H1 (cell line): ENCODE results near the gene RGS14. TPM values are rescaled to one million over a fixed set of nuclear protein-coding genes. Genes with fewer than 3 reads are reported as not detected.

Source experiments
- CTCF ChIA-PET: fragments of 300-600 bp; sonication (Branson Sonifier 250); formaldehyde crosslinking; loops from one replicate; lab custom pipeline; 2021; ENCODE audit not compliant: partially characterized antibody; lab: Charles Lee
- POLR2A ChIA-PET: fragments of 300-600 bp; sonication (Branson Sonifier 250); formaldehyde crosslinking; loops from one replicate; lab custom pipeline; 2021; ENCODE audit warnings: inconsistent platforms; ENCODE audit not compliant: partially characterized antibody; lab: Charles Lee
- DNase-seq, 2 experiments: peaks; one replicate each; pipeline versions ENCODE4 v3.0.0 to v3.0.0-alpha.2; 2010 to 2022; ENCODE audit warnings: low spot score in 2 of 2, low read depth in 1 of 2, mixed read lengths in 1 of 2
- FAIRE-seq: peaks from 2 replicates; lab custom pipeline; 2011; peaks lifted over from hg19 to GRCh38; lab: Jason Lieb, UNC
- H2AFZ ChIP-seq: 2 replicates; pipeline ENCODE4 v1.8.1; 2012; ENCODE audit warnings: low read length, inconsistent platforms
- H2AK5ac ChIP-seq: 2 replicates; pipeline ENCODE4 v1.6.1; 2013; ENCODE audit warnings: low read depth, low read length
- H2BK120ac ChIP-seq: replicated peaks from 2 replicates; pipeline ENCODE3; 2013; ENCODE audit warnings: low read depth, low read length, inconsistent platforms
- H2BK12ac ChIP-seq: 2 replicates; pipeline ENCODE4 v1.6.1; 2013; ENCODE audit warnings: low read depth, low read length
- H2BK15ac ChIP-seq: 2 replicates; pipeline ENCODE4 v1.6.1; 2013; ENCODE audit warnings: low read length
- H2BK20ac ChIP-seq: 2 replicates; pipeline ENCODE4 v1.6.1; 2013; ENCODE audit warnings: low read length
- H2BK5ac ChIP-seq: 2 replicates; pipeline ENCODE4 v1.6.1; 2013; ENCODE audit warnings: low read depth, low read length
- H3K14ac ChIP-seq: 2 replicates; pipeline ENCODE4 v1.6.1; 2013; ENCODE audit warnings: inconsistent platforms; ENCODE audit not compliant: insufficient read length
- H3K18ac ChIP-seq: 2 replicates; pipeline ENCODE4 v1.6.1; 2013; ENCODE audit warnings: low read length; ENCODE audit errors: extremely low read depth
- H3K23ac ChIP-seq: 2 replicates; pipeline ENCODE4 v1.6.1; 2013; ENCODE audit warnings: inconsistent platforms; ENCODE audit not compliant: insufficient read length
- H3K23me2 ChIP-seq: 2 replicates; pipeline ENCODE4 v1.6.1; 2013; ENCODE audit warnings: low read depth, low read length
- H3K27ac ChIP-seq: 2 replicates; pipeline ENCODE4 v1.6.1; 2011; ENCODE audit warnings: low read depth, low read length, inconsistent platforms
- H3K27me3 ChIP-seq, 4 experiments: replicated peaks in 1 of 4; 1 replicate in 1 of 4; 2 replicates in 3 of 4; pipeline versions ENCODE4 v1.6.1 to v1.8.1; 2011 to 2013; ENCODE audit warnings: low read length in 3 of 4, mild to moderate bottlenecking in 3 of 4, inconsistent platforms in 2 of 4, mixed read lengths in 2 of 4, moderate library complexity in 1 of 4; ENCODE audit not compliant: control insufficient read depth in 3 of 4, insufficient read depth in 3 of 4; ENCODE audit errors: extremely low read depth in 1 of 4
- H3K36me3 ChIP-seq, 4 experiments: 2 replicates each; pipeline versions ENCODE4 v1.6.1 to v1.8.1; 2011 to 2013; ENCODE audit warnings: mild to moderate bottlenecking in 4 of 4, low read length in 3 of 4, moderate library complexity in 2 of 4, control low read depth in 1 of 4, inconsistent platforms in 1 of 4; ENCODE audit not compliant: insufficient read depth in 4 of 4, control insufficient read depth in 2 of 4
- H3K4ac ChIP-seq: replicated peaks from 2 replicates; pipeline ENCODE3; 2013; ENCODE audit warnings: low read length, low read depth, mixed read lengths, inconsistent platforms; ENCODE audit not compliant: insufficient read length
- H3K4me1 ChIP-seq, 4 experiments: replicated peaks in 1 of 4; 1 replicate in 1 of 4; 2 replicates in 3 of 4; pipeline versions ENCODE4 v1.6.1 to v1.8.1; 2011 to 2013; ENCODE audit warnings: low read length in 3 of 4, inconsistent platforms in 2 of 4, mixed read lengths in 1 of 4; ENCODE audit not compliant: insufficient read depth in 4 of 4, control insufficient read depth in 3 of 4
- H3K4me2 ChIP-seq, 2 experiments: 2 replicates each; pipeline versions ENCODE4 v1.6.1 to v1.8.1; 2011 to 2013; ENCODE audit warnings: low read depth in 2 of 2, low read length in 2 of 2, control low read depth in 1 of 2, inconsistent platforms in 1 of 2, mild to moderate bottlenecking in 1 of 2; ENCODE audit not compliant: insufficient read depth in 1 of 2
- H3K4me3 ChIP-seq, 4 experiments: fragments of 200-600, 300-600 bp in 1 of 4; sonication (generic), shearing (Covaris generic), sonication (Bioruptor Twin) in 1 of 4; 2 replicates each; pipeline versions ENCODE4 v1.5.1 to v1.8.1; 2011 to 2016; ENCODE audit warnings: low read length in 4 of 4, low read depth in 3 of 4, control low read depth in 2 of 4, inconsistent platforms in 2 of 4, mild to moderate bottlenecking in 2 of 4, mixed read lengths in 1 of 4, moderate library complexity in 1 of 4; ENCODE audit not compliant: insufficient read depth in 2 of 4; ENCODE audit errors: extremely low read depth in 1 of 4
- H3K56ac ChIP-seq: replicated peaks from 2 replicates; pipeline ENCODE3; 2013; ENCODE audit warnings: low read depth, mild to moderate bottlenecking, mixed read lengths, low read length, inconsistent platforms; ENCODE audit not compliant: insufficient read length
- H3K79me1 ChIP-seq: 2 replicates; pipeline ENCODE4 v1.6.1; 2013; ENCODE audit warnings: low read depth, low read length, control low read depth
- H3K79me2 ChIP-seq, 2 experiments: 2 replicates each; pipeline versions ENCODE4 v1.6.1 to v1.8.1; 2012 to 2013; ENCODE audit warnings: low read length in 2 of 2, mild to moderate bottlenecking in 2 of 2, inconsistent platforms in 1 of 2; ENCODE audit not compliant: insufficient read depth in 2 of 2, control insufficient read depth in 1 of 2
- H3K9ac ChIP-seq, 4 experiments: replicated peaks in 1 of 4; 1 replicate in 1 of 4; 2 replicates in 3 of 4; pipeline versions ENCODE4 v1.6.1 to v1.8.1; 2011 to 2013; ENCODE audit warnings: low read depth in 3 of 4, low read length in 3 of 4, control low read depth in 2 of 4, mild to moderate bottlenecking in 2 of 4, moderate library complexity in 2 of 4, inconsistent platforms in 1 of 4; ENCODE audit errors: extremely low read depth in 1 of 4
- H3K9me3 ChIP-seq, 2 experiments: 2 replicates each; pipeline versions ENCODE4 v1.6.1 to v1.8.1; 2012 to 2013; ENCODE audit warnings: mild to moderate bottlenecking in 2 of 2, moderate library complexity in 2 of 2, control low read depth in 1 of 2, inconsistent platforms in 1 of 2, low read depth in 1 of 2, low read length in 1 of 2, mixed read lengths in 1 of 2; ENCODE audit not compliant: insufficient read depth in 2 of 2
- H4K20me1 ChIP-seq, 2 experiments: replicated peaks in 1 of 2; 2 replicates each; pipeline versions ENCODE3 to v1.8.1; 2011 to 2013; ENCODE audit warnings: inconsistent platforms in 2 of 2, low read length in 2 of 2, mild to moderate bottlenecking in 1 of 2; ENCODE audit not compliant: insufficient read depth in 2 of 2, control insufficient read depth in 1 of 2
- H4K5ac ChIP-seq: 2 replicates; pipeline ENCODE4 v1.6.1; 2013; ENCODE audit warnings: low read length, low read depth, mixed read lengths, inconsistent platforms; ENCODE audit not compliant: insufficient read length
- H4K8ac ChIP-seq: 2 replicates; pipeline ENCODE4 v1.8.0; 2013; ENCODE audit warnings: mild to moderate bottlenecking, moderate library complexity, low read length, inconsistent platforms; ENCODE audit not compliant: insufficient read depth; ENCODE audit errors: extremely low read depth
- H4K91ac ChIP-seq: replicated peaks from 2 replicates; pipeline ENCODE3; 2013; ENCODE audit warnings: low read length, mixed read lengths, inconsistent platforms; ENCODE audit not compliant: insufficient read length
- CREB1 ChIP-seq: IDR thresholded peaks from 2 replicates; pipeline ENCODE4 v1.6.1; 2012; ENCODE audit warnings: inconsistent platforms
- EP300 ChIP-seq, 2 experiments: IDR thresholded peaks; 1 replicate in 1 of 2; 2 replicates in 1 of 2; pipeline ENCODE4 v1.6.1; 2011 to 2012; ENCODE audit warnings: low read depth in 2 of 2, low read length in 2 of 2, mild to moderate bottlenecking in 2 of 2, borderline replicate concordance in 1 of 2, inconsistent platforms in 1 of 2, moderate library complexity in 1 of 2
- GTF2F1 ChIP-seq: IDR thresholded peaks from 2 replicates; pipeline ENCODE4 v1.6.1; 2012; ENCODE audit warnings: low read depth, low read length, improper control_type of control experiment, borderline replicate concordance
- HDAC2 ChIP-seq, 2 experiments: fragments of 300-600 bp in 1 of 2; sonication (generic) in 1 of 2; IDR thresholded peaks; 2 replicates each; pipeline ENCODE4 v1.6.1; 2011 to 2012; ENCODE audit warnings: low read depth in 2 of 2, low read length in 2 of 2, mild to moderate bottlenecking in 2 of 2, moderate library complexity in 2 of 2, borderline replicate concordance in 1 of 2, inconsistent platforms in 1 of 2
- POU5F1 ChIP-seq: IDR thresholded peaks from 2 replicates; pipeline ENCODE4 v1.6.1; 2011; ENCODE audit warnings: low read depth, mild to moderate bottlenecking, low read length, moderate library complexity
- RXRA ChIP-seq: IDR thresholded peaks from 2 replicates; pipeline ENCODE4 v1.6.1; 2011; ENCODE audit warnings: low read depth, mild to moderate bottlenecking, low read length, moderate library complexity; ENCODE audit not compliant: insufficient read depth
- SAP30 ChIP-seq: fragments of 300-600 bp; sonication (generic); IDR thresholded peaks from 2 replicates; pipeline ENCODE4 v1.7.1; 2012; ENCODE audit warnings: low read length, moderate library complexity, mild to moderate bottlenecking, inconsistent platforms; ENCODE audit not compliant: insufficient read depth, insufficient replicate concordance
- YY1 ChIP-seq: IDR thresholded peaks from 2 replicates; pipeline ENCODE4 v1.6.1; 2011; ENCODE audit warnings: low read depth, mild to moderate bottlenecking, low read length
- WGBS, 2 experiments: shearing (Covaris generic) in 1 of 2; methylation state at CpG; one replicate each; pipeline versions ENCODE4 v1.1.6 to v1.1.7; 2013 to 2015; ENCODE audit warnings: low lambda C conversion rate in 2 of 2, mixed read lengths in 2 of 2, inconsistent platforms in 1 of 2, low coverage in 1 of 2, missing lambda C conversion rate in 1 of 2; ENCODE audit not compliant: insufficient replicate concordance in 2 of 2, insufficient coverage in 1 of 2, insufficient read length in 1 of 2; ENCODE audit errors: extremely low coverage in 1 of 2, missing lambda C conversion rate in 1 of 2; 5-methylcytosine and 5-hydroxymethylcytosine counted together
- polyA plus RNA-seq, 7 experiments: library from polyadenylated mRNA; depleted of rRNA in 3 of 7; stranded (reverse) in 5 of 7; unstranded in 2 of 7; fragments of >200 nt in 5 of 7; fragments of 200-250 nt in 2 of 7; gene quantifications; 1 replicate in 5 of 7; 2 replicates in 1 of 7; 4 replicates in 1 of 7; pipeline versions ENCODE4 v1.2.1 to v1.2.3, GENCODE V29; 2011 to 2013; ENCODE audit warnings: missing spikeins in 2 of 7, mixed read lengths in 2 of 7
- total RNA-seq: library from RNA; stranded (reverse); fragmentation: NEBNext Ultra II Directional; extraction: Animal tissue kit (Norgen Biotek cat#: 25700); gene quantifications from 2 replicates; pipeline ENCODE4 v1.2.1, GENCODE V29; 2021
- TF ChIP-seq, protein P1 (sequence below): IDR thresholded peaks from 2 replicates; pipeline ENCODE4 v1.6.1; 2012; ENCODE audit warnings: inconsistent platforms

Gene RGS14
- total and polyA plus RNA-seq, 2 of the 8 experiments (the other 6 are each of a cell fraction or from before 2014, with no cell fraction given), result 24.4 to 46.1 TPM

DNA sequence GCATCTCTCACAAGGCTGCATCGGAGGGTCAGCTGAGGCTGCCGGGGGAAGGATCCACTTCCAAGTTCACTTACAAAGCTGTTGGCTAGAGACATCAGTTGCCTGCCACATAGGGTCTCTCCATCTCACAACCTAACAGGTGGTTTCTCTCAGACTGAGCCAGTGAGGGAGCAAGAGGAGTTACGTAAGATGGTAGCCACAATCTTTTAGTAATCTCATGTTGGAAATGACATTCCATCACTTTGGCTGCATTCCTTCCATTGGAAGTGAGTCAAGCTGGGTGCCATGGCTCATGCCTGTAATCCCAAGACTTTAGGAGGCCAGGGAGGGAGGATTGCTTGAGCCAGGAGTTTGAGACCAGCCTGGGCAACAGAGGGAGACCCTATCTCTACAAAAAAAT, 61.3 kb downstream of the RGS14 start:
- no peak for DNase-seq
- 91% methylated on average over 3 of the region's 3 CpGs; no CpG with 5 or more reads in 1 of the 2 experiments for WGBS, 2 experiments
- CTCF ChIA-PET, result interaction anchor here (0.7 to 4.8 kb wide), 8 partner anchors 15 to 109 kb away, joined by 3 to 15 read pairs (median 5); no protein-coding TSS in a partner anchor

More for the DNA sequence above, 61.3 kb downstream of the RGS14 start:
- H2BK5ac ChIP-seq, result no peak overlapping the region
- no peak overlapping the region for H3K4me3 ChIP-seq
- H3K14ac ChIP-seq, result no peak overlapping the region
- no peak overlapping the region for H3K56ac ChIP-seq
- H4K5ac ChIP-seq, result no peak overlapping the region
- no peak overlapping the region for H2BK15ac ChIP-seq
- no peaks in the 10 kb centered on the region for H3K9me3 ChIP-seq
- H3K9ac ChIP-seq, result no peak overlapping the region
- no peak overlapping the region for H4K91ac ChIP-seq
- H3K79me2 ChIP-seq, result no peaks in the 10 kb centered on the region
- no peak overlapping the region for H3K23ac ChIP-seq
- H4K20me1 ChIP-seq, result no peaks in the 10 kb centered on the region
- POLR2A ChIA-PET, result interaction anchor here (1.7 to 24.2 kb wide), 2 partner anchors 17 to 26 kb away, joined by 8 to 460 read pairs; partner anchors contain the start of gene PRR7
- H2AFZ ChIP-seq, result no peak overlapping the region
- no peak overlapping the region for H2BK12ac ChIP-seq
- no peaks in the 10 kb centered on the region for H3K23me2 ChIP-seq
- no peak overlapping the region for H3K27ac ChIP-seq
- no peaks in the 10 kb centered on the region for H3K36me3 ChIP-seq
- H4K8ac ChIP-seq, result no peak overlapping the region
- no peak overlapping the region for H2BK20ac ChIP-seq
- H3K18ac ChIP-seq, result no peak overlapping the region
- H3K79me1 ChIP-seq, result no peaks in the 10 kb centered on the region
- no peaks in the 10 kb centered on the region for H3K27me3 ChIP-seq
- no peak for FAIRE-seq
- H2BK120ac ChIP-seq, result no peak overlapping the region
- no peak overlapping the region for H2AK5ac ChIP-seq
- TF ChIP-seq, protein P1, sequence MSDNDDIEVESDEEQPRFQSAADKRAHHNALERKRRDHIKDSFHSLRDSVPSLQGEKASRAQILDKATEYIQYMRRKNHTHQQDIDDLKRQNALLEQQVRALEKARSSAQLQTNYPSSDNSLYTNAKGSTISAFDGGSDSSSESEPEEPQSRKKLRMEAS, result no peak
- TF ChIP-seq SAP30 (no peak), CREB1 (no peak), POU5F1 (no peak), HDAC2 (IDR thresholded peaks at IDR 0.05; ENCODE audit: borderline replicate concordance in 1 of 2, low read depth in 2 of 2, low read length in 2 of 2) (no peak), YY1 (no peak), GTF2F1 (no peak), RXRA (no peak), EP300 (IDR thresholded peaks at IDR 0.05; ENCODE audit: borderline replicate concordance in 1 of 2, low read depth in 2 of 2, low read length in 2 of 2) (no peak)
- no peak overlapping the region for H3K4ac ChIP-seq
- no peaks in the 10 kb centered on the region; a peak in 1 of 7 replicates for H3K4me1 ChIP-seq
- H3K4me2 ChIP-seq, result no peak overlapping the region
